ENCODE results near the gene LCN2.

LCN2 gene

DNA sequence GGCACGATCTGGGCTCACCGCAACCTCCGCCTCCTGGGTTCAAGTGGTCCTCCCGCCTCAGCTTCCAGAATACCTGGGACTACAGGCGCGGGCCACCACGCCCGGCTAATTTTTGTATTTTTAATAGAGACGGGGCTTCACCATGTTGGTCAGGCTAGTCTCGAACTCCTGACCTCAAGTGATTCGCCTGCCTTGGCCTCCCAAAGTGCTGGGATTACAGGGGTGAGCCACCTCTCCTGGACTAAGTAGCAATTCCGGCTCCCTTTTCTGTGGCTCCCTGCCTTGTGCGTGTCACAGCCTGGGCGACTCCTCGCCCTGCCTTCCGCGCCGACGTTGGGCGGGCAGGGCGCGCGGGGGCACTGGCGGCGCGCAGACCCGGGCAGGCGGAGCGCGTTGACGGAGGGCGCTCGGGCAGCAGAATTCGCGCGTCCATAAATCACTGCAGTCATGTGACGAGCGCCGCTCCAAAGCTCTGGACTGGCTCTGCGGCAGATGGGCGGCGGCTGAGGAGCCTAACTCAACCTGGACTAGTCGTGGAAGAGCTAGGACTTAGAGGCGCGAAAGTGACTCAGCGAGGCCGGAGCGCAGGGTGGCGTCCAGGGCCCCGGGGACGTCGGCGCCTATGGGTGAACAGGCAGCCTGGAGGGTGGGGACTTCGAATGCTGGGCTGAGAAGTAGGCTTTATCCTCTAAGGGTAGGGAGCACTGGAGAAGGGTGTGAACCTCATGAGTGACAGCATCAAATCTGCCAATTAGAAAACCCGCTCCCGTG lies 43.5 kb downstream of the LCN2 start:
- H3K9me3 ChIP-seq (ENCODE audit: control insufficient read depth, insufficient read depth, low read depth, low read length) = no peaks in the 10 kb centered on the region
- H3K36me3 ChIP-seq (ENCODE audit: control insufficient read depth, insufficient read depth, low read length) = peaks cover 16% of the 10 kb centered on the region
- no peak overlapping the region for H3K27ac ChIP-seq (ENCODE audit: low read depth, low read length)
- peaks cover 7% of the 10 kb centered on the region for H3K4me1 ChIP-seq (ENCODE audit: control insufficient read depth, insufficient read depth, low read length)
- no peak overlapping the region for H3K9ac ChIP-seq (ENCODE audit: low read length)
- peak overlapping the region; percentile 40; the same call in 1 of the 2 replicates for H3K4me3 ChIP-seq (ENCODE audit: low read depth, low read length)
- no peaks in the 10 kb centered on the region for H3K27me3 ChIP-seq (ENCODE audit: control insufficient read depth, insufficient read depth, low read length)

DNA sequence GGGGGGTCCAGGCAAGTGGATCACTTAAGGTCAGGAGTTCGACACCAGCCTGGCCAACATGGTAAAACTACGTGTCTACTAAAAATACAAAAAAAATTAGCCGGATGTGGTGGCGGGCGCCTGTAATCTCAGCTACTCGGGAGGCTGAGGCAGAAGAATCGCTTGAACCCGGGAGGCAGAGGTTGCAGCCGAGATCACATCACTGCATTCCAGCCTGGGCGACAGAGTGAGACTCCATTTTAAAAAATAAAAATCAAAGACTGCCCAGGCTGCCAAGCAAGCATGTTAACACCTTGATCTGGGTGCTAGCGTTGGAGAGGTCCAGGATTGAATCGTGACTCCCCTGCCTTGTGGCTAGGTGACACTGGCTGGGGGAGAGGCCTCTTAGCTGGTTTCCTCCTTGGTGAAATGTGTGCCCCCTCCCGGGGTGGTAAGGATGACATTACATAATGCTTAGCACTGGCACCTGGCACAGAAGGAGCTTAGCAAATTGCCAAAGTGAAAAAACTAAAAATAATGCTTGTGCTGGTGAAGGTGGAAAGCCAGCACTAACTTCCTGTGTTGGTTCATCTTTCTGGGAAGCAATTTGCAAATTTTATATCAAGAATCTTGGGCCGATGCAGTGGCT lies 44.3 kb downstream of the LCN2 start:
- Histone ChIP-seq H3K9me3 (ENCODE audit: control insufficient read depth, insufficient read depth, low read depth, low read length) (no peaks in the 10 kb centered on the region), H3K9ac (ENCODE audit: low read length) (no peak overlapping the region), H3K4me3 (ENCODE audit: low read depth, low read length) (peak overlapping the region; percentile 40; the same call in 1 of the 2 replicates), H3K27ac (ENCODE audit: low read depth, low read length) (no peak overlapping the region), H3K27me3 (ENCODE audit: control insufficient read depth, insufficient read depth, low read length) (no peaks in the 10 kb centered on the region), H3K4me1 (ENCODE audit: control insufficient read depth, insufficient read depth, low read length) (peaks cover 7% of the 10 kb centered on the region), H3K36me3 (ENCODE audit: control insufficient read depth, insufficient read depth, low read length) (peaks cover 10% of the 10 kb centered on the region)

DNA sequence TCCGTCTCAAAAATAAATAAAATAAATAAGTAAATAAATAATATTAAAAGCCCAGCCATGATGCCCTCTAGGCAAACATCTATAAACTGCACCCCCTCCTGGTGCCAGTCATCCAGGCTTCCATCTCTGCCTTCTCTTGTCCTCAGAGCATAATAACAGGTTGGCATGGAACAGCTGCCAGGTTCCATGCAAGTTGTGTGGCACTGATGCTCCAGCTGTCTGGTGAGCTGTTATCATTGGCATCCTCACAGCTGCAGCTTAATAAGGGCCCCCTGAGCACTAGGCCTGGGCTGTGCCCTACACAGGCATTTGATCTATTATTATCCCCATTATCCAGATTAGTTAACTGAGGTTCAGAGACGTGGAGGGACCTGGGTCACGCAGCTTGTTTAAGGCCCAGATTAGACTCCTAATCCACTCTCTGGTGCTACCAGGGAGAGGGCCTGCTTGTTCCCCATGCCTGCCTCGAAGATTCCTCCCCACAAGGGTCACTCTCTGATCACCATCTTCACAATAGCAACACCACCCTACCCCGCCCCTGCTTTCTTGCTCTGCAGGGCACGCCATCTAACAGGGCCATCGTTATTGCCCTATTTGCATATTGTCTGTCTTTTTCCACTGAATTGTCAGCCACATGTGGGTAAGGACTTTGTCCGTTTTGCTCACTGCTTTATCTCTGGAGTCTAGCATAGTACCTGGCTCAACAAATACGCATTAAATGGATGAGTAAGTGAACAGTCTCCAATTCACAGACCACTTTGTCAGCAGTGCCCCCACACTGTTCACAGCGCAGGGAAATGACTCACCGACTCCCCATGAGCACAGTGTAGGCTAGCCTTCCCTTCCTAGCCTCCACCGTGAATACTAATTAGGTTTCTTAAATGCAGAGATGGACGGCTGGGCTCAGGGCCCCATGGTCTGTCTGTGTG lies 52.5 kb downstream of the LCN2 start:
- Histone ChIP-seq H3K9me3 (ENCODE audit: control insufficient read depth, insufficient read depth, low read depth, low read length) (no peaks in the 10 kb centered on the region), H3K4me3 (ENCODE audit: low read depth, low read length) (no peak overlapping the region), H3K4me1 (ENCODE audit: control insufficient read depth, insufficient read depth, low read length) (peaks cover 26% of the 10 kb centered on the region), H3K27ac (ENCODE audit: low read depth, low read length) (peak overlapping the region; percentile 2; the same call in 1 of the 2 replicates), H3K36me3 (ENCODE audit: control insufficient read depth, insufficient read depth, low read length) (0 out of 2 replicates have a peak, but pooled peaks cover 2% of the 10 kb centered on the region), H3K9ac (ENCODE audit: low read length) (peak overlapping the region; percentile 29), H3K27me3 (ENCODE audit: control insufficient read depth, insufficient read depth, low read length) (no peaks in the 10 kb centered on the region)

DNA sequence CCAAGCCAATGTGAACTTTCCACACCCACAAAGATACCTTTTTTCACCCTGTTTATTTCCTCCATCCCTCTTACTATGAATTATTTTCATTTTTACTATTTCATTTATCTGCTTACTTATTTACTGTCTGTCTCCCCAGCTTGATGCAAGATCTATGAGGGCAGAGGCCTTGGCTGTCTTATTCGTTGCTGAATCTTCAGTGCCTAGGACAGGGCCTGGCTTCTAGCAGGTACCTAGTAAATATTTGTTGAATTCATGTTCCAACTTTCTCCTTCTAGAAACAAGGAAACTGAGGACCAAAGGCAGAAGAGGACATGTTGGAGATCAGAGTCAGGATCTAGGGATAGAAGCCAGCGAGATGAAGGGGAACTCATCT lies 53.4 kb downstream of the LCN2 start:
- Histone ChIP-seq H3K4me3 (ENCODE audit: low read depth, low read length) (peak overlapping the region; percentile 71; the same call in 1 of the 2 replicates), H3K27me3 (ENCODE audit: control insufficient read depth, insufficient read depth, low read length) (no peaks in the 10 kb centered on the region), H3K9me3 (ENCODE audit: control insufficient read depth, insufficient read depth, low read depth, low read length) (no peaks in the 10 kb centered on the region), H3K9ac (ENCODE audit: low read length) (no peak overlapping the region), H3K27ac (ENCODE audit: low read depth, low read length) (no peak overlapping the region; the same call in 1 of the 2 replicates), H3K4me1 (ENCODE audit: control insufficient read depth, insufficient read depth, low read length) (peaks cover 26% of the 10 kb centered on the region), H3K36me3 (ENCODE audit: control insufficient read depth, insufficient read depth, low read length) (0 out of 2 replicates have a peak, but pooled peaks cover 2% of the 10 kb centered on the region)

Measured in HUES6 (cell line).